Uterus (tissue), 4 donors: ENCODE measurements around the gene TMEM229B. TPM values are rescaled to one million over a fixed set of nuclear protein-coding genes. Genes with fewer than 3 reads are reported as not detected.

Experiments used
- DNase-seq, 2 donors: peaks; one replicate each; pipeline ENCODE4 v3.0.0-alpha.2; 2019 to 2020
- H3K27ac ChIP-seq, 2 donors: fragments of 200-600 bp; sonication (generic); 1 replicate in 1 of 2; 2 replicates in 1 of 2; pipeline ENCODE4 v1.5.1; 2016 to 2018
- H3K27me3 ChIP-seq, 2 donors: fragments of 200-600 bp; sonication (generic); one replicate each; pipeline ENCODE4 v1.5.1; 2018 to 2019; ENCODE audit warnings: control low read depth in 1 of 2
- H3K36me3 ChIP-seq, 2 donors: fragments of 200-600 bp; sonication (generic); one replicate each; pipeline ENCODE4 v1.5.1; 2019; ENCODE audit warnings: control low read depth in 1 of 2
- H3K4me1 ChIP-seq, 2 donors: fragments of 200-600 bp; sonication (generic); one replicate each; pipeline ENCODE4 v1.5.1; 2018 to 2019; ENCODE audit warnings: control low read depth in 1 of 2
- H3K4me3 ChIP-seq, 2 donors: fragments of 200-600 bp; sonication (generic); 1 replicate in 1 of 2; 2 replicates in 1 of 2; pipeline ENCODE4 v1.5.1; 2018 to 2019; ENCODE audit warnings: mild to moderate bottlenecking in 1 of 2
- H3K9me3 ChIP-seq, 2 donors: fragments of 200-600 bp; sonication (generic); one replicate each; pipeline ENCODE4 v1.5.1; 2019; ENCODE audit warnings: control low read depth in 1 of 2
- CTCF ChIP-seq, 4 experiments: fragments of 200-600 bp in 2 of 4; fragments of 450-650 bp in 2 of 4; sonication (generic) in 2 of 4; IDR thresholded peaks; one replicate each; pipeline ENCODE4 v1.5.1; 2016 to 2019; ENCODE audit warnings: antibody characterized with exemption in 4 of 4, mild to moderate bottlenecking in 2 of 4, moderate library complexity in 1 of 4
- POLR2A ChIP-seq, 2 donors: fragments of 450-650 bp; IDR thresholded peaks; one replicate each; pipeline ENCODE4 v1.6.1; 2016; ENCODE audit warnings: antibody characterized with exemption in 2 of 2, mild to moderate bottlenecking in 1 of 2, moderate library complexity in 1 of 2
- intact Hi-C: fragments of 100-400 bp; cut with DNase I; formaldehyde crosslinking; loops from one replicate; pipeline ENCODE4 v1.15.1; 2023; ENCODE audit warnings: low total_unique reads
- total RNA-seq, 4 donors: library from RNA; depleted of rRNA in 3 of 4; stranded (reverse); fragments of >200 nt in 3 of 4; gene quantifications; one replicate each; pipeline versions ENCODE4 v1.1.0 to v1.2.4, GENCODE V29; 2014 to 2023
- donor health status: DM: yes; HTN: yes; CAD: no.

TMEM229B gene
- total RNA-seq, 4 donors from 2014 or later: under 0.01 to 4.7 (median 2.8) TPM

GRCh38 chr14:67438969-67439368 lies 49.6 kb downstream of the TMEM229B start:
- no peaks in the 10 kb centered on the region for H3K27me3 ChIP-seq
- no peaks in the 10 kb centered on the region for H3K4me1 ChIP-seq
- no peak overlapping the region for H3K27ac ChIP-seq
- no peaks in the 10 kb centered on the region for H3K36me3 ChIP-seq
- H3K4me3 ChIP-seq: no peak overlapping the region
- intact Hi-C loops: no loop called here
- no peaks in the 10 kb centered on the region for H3K9me3 ChIP-seq
- DNase-seq: no peak
- no peak for TF ChIP-seq POLR2A (IDR thresholded peaks at IDR 0.05)
- no peak for TF ChIP-seq CTCF (IDR thresholded peaks at IDR 0.05)

GRCh38 chr14:67436006-67436866 lies 52.3 kb downstream of the TMEM229B start:
- H3K27ac ChIP-seq: no peak overlapping the region
- DNase-seq: no peak
- intact Hi-C loops: no loop called here
- no peaks in the 10 kb centered on the region for H3K27me3 ChIP-seq
- no peak overlapping the region for H3K4me3 ChIP-seq
- no peaks in the 10 kb centered on the region for H3K9me3 ChIP-seq
- no peaks in the 10 kb centered on the region for H3K36me3 ChIP-seq
- H3K4me1 ChIP-seq: no peaks in the 10 kb centered on the region
- TF ChIP-seq POLR2A (IDR thresholded peaks at IDR 0.05) (no peak), CTCF (IDR thresholded peaks at IDR 0.05) (no peak)

- intact Hi-C loops: no loop called here
- H3K4me1 ChIP-seq: no peaks in the 10 kb centered on the region
- H3K36me3 ChIP-seq: no peaks in the 10 kb centered on the region
- no peak for TF ChIP-seq CTCF (IDR thresholded peaks at IDR 0.05)
- no peak for TF ChIP-seq POLR2A (IDR thresholded peaks at IDR 0.05)
- no peak for DNase-seq
- no peaks in the 10 kb centered on the region for H3K9me3 ChIP-seq
- H3K4me3 ChIP-seq: no peak overlapping the region
- no peaks in the 10 kb centered on the region for H3K27me3 ChIP-seq
- H3K27ac ChIP-seq: no peak overlapping the region
Observed at GRCh38 chr14:67435603-67436002, 52.9 kb downstream of the TMEM229B start.

GRCh38 chr14:67432050-67432564 lies 56.4 kb downstream of the TMEM229B start:
- TF ChIP-seq CTCF (IDR thresholded peaks at IDR 0.05) (no peak), POLR2A (IDR thresholded peaks at IDR 0.05) (no peak)
- H3K27ac ChIP-seq: no peak overlapping the region
- H3K27me3 ChIP-seq: no peaks in the 10 kb centered on the region
- H3K4me3 ChIP-seq: no peak overlapping the region
- DNase-seq: no peak
- H3K4me1 ChIP-seq: no peaks in the 10 kb centered on the region
- intact Hi-C loops: no loop called here
- no peaks in the 10 kb centered on the region for H3K9me3 ChIP-seq
- H3K36me3 ChIP-seq: no peaks in the 10 kb centered on the region

- no peaks in the 10 kb centered on the region for H3K4me1 ChIP-seq
- H3K4me3 ChIP-seq: no peak overlapping the region
- intact Hi-C loops: no loop called here
- H3K9me3 ChIP-seq: no peaks in the 10 kb centered on the region
- no peak overlapping the region for H3K27ac ChIP-seq
- no peak for DNase-seq
- H3K36me3 ChIP-seq: no peaks in the 10 kb centered on the region
- H3K27me3 ChIP-seq: no peaks in the 10 kb centered on the region
- no peak for TF ChIP-seq POLR2A (IDR thresholded peaks at IDR 0.05)
- TF ChIP-seq CTCF (IDR thresholded peaks at IDR 0.05): no peak
Observed at GRCh38 chr14:67429510-67430205, 58.9 kb downstream of the TMEM229B start.
